Osteocyte (in vitro differentiated cells): ENCODE results near the gene C18orf63. TPM values are rescaled to one million over a fixed set of nuclear protein-coding genes. Genes with fewer than 3 reads are reported as not detected.

Source experiments
- DNase-seq: peaks from one replicate; pipeline ENCODE4 v3.0.0; 2021; ENCODE audit warnings: mixed read lengths; ENCODE audit not compliant: unreplicated experiment; ENCODE audit errors: extremely low spot score
- H3K27ac Mint-ChIP-seq: one replicate; pipeline ENCODE4 v1.8.0; 2021; ENCODE audit warnings: mild to moderate bottlenecking, mixed read lengths; ENCODE audit not compliant: unreplicated experiment
- H3K27me3 Mint-ChIP-seq: one replicate; pipeline ENCODE4 v1.8.0; 2021; ENCODE audit warnings: mixed read lengths; ENCODE audit not compliant: unreplicated experiment
- H3K36me3 Mint-ChIP-seq: one replicate; pipeline ENCODE4 v1.8.0; 2021; ENCODE audit warnings: mixed read lengths; ENCODE audit not compliant: unreplicated experiment
- H3K4me1 Mint-ChIP-seq: one replicate; pipeline ENCODE4 v1.8.0; 2021; ENCODE audit warnings: mixed read lengths; ENCODE audit not compliant: unreplicated experiment
- H3K4me3 Mint-ChIP-seq: one replicate; pipeline ENCODE4 v1.8.0; 2021; ENCODE audit warnings: mild to moderate bottlenecking, moderate library complexity, mixed read lengths; ENCODE audit not compliant: unreplicated experiment
- H3K9me3 Mint-ChIP-seq: one replicate; pipeline ENCODE4 v1.8.0; 2021; ENCODE audit warnings: mixed read lengths; ENCODE audit not compliant: unreplicated experiment
- total RNA-seq: library from RNA; stranded (reverse); gene quantifications from 2 replicates; pipeline ENCODE4 v1.2.1, GENCODE V29; 2021
- TF ChIP-seq, protein P1 (sequence below): fragments of 200-600 bp; sonication (generic); IDR thresholded peaks from 2 replicates; pipeline ENCODE4 v1.5.0; 2021; ENCODE audit warnings: antibody characterized with exemption, mild to moderate bottlenecking, moderate library complexity

C18orf63 gene
- total RNA-seq, 1 donor from 2014 or later, result not detected

GRCh38 chr18:74328206-74328605 is 12.6 kb downstream of the C18orf63 start:
- Mint-ChIP-seq H3K27me3 (peaks cover 17% of the 10 kb centered on the region), H3K4me3 (no peak overlapping the region), H3K36me3 (no peaks in the 10 kb centered on the region), H3K27ac (no peak overlapping the region), H3K4me1 (no peaks in the 10 kb centered on the region), H3K9me3 (no peaks in the 10 kb centered on the region)
- no peak for DNase-seq
- TF ChIP-seq, protein P1, sequence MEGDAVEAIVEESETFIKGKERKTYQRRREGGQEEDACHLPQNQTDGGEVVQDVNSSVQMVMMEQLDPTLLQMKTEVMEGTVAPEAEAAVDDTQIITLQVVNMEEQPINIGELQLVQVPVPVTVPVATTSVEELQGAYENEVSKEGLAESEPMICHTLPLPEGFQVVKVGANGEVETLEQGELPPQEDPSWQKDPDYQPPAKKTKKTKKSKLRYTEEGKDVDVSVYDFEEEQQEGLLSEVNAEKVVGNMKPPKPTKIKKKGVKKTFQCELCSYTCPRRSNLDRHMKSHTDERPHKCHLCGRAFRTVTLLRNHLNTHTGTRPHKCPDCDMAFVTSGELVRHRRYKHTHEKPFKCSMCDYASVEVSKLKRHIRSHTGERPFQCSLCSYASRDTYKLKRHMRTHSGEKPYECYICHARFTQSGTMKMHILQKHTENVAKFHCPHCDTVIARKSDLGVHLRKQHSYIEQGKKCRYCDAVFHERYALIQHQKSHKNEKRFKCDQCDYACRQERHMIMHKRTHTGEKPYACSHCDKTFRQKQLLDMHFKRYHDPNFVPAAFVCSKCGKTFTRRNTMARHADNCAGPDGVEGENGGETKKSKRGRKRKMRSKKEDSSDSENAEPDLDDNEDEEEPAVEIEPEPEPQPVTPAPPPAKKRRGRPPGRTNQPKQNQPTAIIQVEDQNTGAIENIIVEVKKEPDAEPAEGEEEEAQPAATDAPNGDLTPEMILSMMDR, result no peak

- no peaks in the 10 kb centered on the region for H3K36me3 Mint-ChIP-seq
- H3K27ac Mint-ChIP-seq, result no peak overlapping the region
- H3K4me3 Mint-ChIP-seq, result no peak overlapping the region
- H3K9me3 Mint-ChIP-seq, result no peaks in the 10 kb centered on the region
- no peak for DNase-seq
- peaks cover 17% of the 10 kb centered on the region for H3K27me3 Mint-ChIP-seq
- TF ChIP-seq, protein P1, result no peak
- no peaks in the 10 kb centered on the region for H3K4me1 Mint-ChIP-seq
Measured at GRCh38 chr18:74329688-74330205, 14.1 kb downstream of the C18orf63 start.

DNA sequence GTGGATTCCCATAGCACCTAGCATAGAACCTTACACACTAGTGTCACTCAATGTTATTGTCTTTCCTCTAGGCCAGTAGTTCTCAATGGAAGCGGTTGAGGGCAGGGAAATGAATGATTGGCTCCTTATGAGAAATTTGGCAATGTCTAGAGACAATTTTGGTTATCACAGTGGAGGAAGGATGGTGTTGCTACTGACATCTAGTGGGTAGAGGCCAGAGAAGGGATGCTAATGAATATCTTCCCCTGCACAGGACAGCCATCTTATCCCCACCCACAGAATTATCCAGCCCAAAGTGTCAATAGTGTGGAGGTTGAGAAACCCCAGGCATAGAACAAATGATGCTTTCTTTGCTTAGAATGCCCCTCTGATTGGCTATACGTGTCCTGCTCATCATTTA is 15.8 kb downstream of the C18orf63 start:
- Mint-ChIP-seq H3K27ac (no peak overlapping the region), H3K4me1 (no peaks in the 10 kb centered on the region), H3K9me3 (no peaks in the 10 kb centered on the region), H3K27me3 (peaks cover 13% of the 10 kb centered on the region), H3K4me3 (no peak overlapping the region), H3K36me3 (no peaks in the 10 kb centered on the region)
- DNase-seq, result no peak
- TF ChIP-seq, protein P1, result peak; percentile 53

- TF ChIP-seq, protein P1, result no peak
- no peak overlapping the region for H3K27ac Mint-ChIP-seq
- H3K27me3 Mint-ChIP-seq, result peaks cover 20% of the 10 kb centered on the region
- DNase-seq, result no peak
- no peaks in the 10 kb centered on the region for H3K36me3 Mint-ChIP-seq
- no peak overlapping the region for H3K4me3 Mint-ChIP-seq
- no peaks in the 10 kb centered on the region for H3K4me1 Mint-ChIP-seq
- H3K9me3 Mint-ChIP-seq, result no peaks in the 10 kb centered on the region
Measured at GRCh38 chr18:74333091-74333490, 17.5 kb downstream of the C18orf63 start.

GRCh38 chr18:74334242-74334893 is 18.7 kb downstream of the C18orf63 start:
- Mint-ChIP-seq H3K4me1 (no peaks in the 10 kb centered on the region), H3K27me3 (peaks cover 26% of the 10 kb centered on the region)

More at GRCh38 chr18:74334242-74334893, 18.7 kb downstream of the C18orf63 start:
- no peak overlapping the region for H3K4me3 Mint-ChIP-seq
- no peak for DNase-seq
- no peak overlapping the region for H3K27ac Mint-ChIP-seq
- H3K36me3 Mint-ChIP-seq, result no peaks in the 10 kb centered on the region
- no peaks in the 10 kb centered on the region for H3K9me3 Mint-ChIP-seq
- TF ChIP-seq, protein P1, result no peak
